GM21367 (cell line): Measurements from ENCODE around the gene KYAT1.

Experiments used
- ATAC-seq: cut with Tn5 transposase; IDR thresholded peaks from one replicate; pipeline ENCODE4 v1.9.1; 2021; ENCODE audit not compliant: unreplicated experiment

KYAT1 gene

GRCh38 chr9:128881884-128882676, at the start of gene KYAT1, which contains the start of gene LRRC8A:
Gene KYAT1 (minus strand): TSS chr9:128881950. CDS start chr9:128845405, 36,545 bp downstream.
Gene LRRC8A (plus strand): TSS chr9:128882133. CDS start chr9:128907165, 25,032 bp downstream.
- peak; percentile 68 for ATAC-seq

GRCh38 chr9:128929560-128929959, 47.8 kb upstream of the KYAT1 start:
- ATAC-seq, result no peak

GRCh38 chr9:128928624-128929023, 46.9 kb upstream of the KYAT1 start:
- ATAC-seq, result no peak

- no peak for ATAC-seq
Measured at GRCh38 chr9:128927731-128928411, 46.1 kb upstream of the KYAT1 start.

- ATAC-seq, result no peak
Measured at GRCh38 chr9:128923493-128923883, 41.7 kb upstream of the KYAT1 start.

- ATAC-seq, result no peak
Measured at GRCh38 chr9:128921881-128922763, 40.4 kb upstream of the KYAT1 start.

- ATAC-seq, result no peak
Measured at GRCh38 chr9:128920381-128921058, 38.8 kb upstream of the KYAT1 start, which contains the start of gene PHYHD1. Gene PHYHD1 (plus strand): TSS chr9:128920982. CDS start chr9:128922324, 1,342 bp downstream.

- no peak for ATAC-seq
Measured at GRCh38 chr9:128919402-128920089, 37.8 kb upstream of the KYAT1 start.

- ATAC-seq, result no peak
Measured at GRCh38 chr9:128918921-128919320, 37.2 kb upstream of the KYAT1 start.

- ATAC-seq, result no peak
Measured at GRCh38 chr9:128917151-128917849, 35.5 kb upstream of the KYAT1 start.

GRCh38 chr9:128916745-128917144, 35.0 kb upstream of the KYAT1 start:
- ATAC-seq, result no peak

GRCh38 chr9:128916204-128916603, 34.5 kb upstream of the KYAT1 start:
- no peak for ATAC-seq

GRCh38 chr9:128913995-128914772, 32.4 kb upstream of the KYAT1 start:
- no peak for ATAC-seq

GRCh38 chr9:128913048-128913900, 31.5 kb upstream of the KYAT1 start:
- ATAC-seq, result no peak

GRCh38 chr9:128912270-128912853, 30.6 kb upstream of the KYAT1 start:
- ATAC-seq, result no peak

GRCh38 chr9:128911529-128912035, 29.8 kb upstream of the KYAT1 start:
- no peak for ATAC-seq

GRCh38 chr9:128910906-128911305, 29.2 kb upstream of the KYAT1 start:
- no peak for ATAC-seq
